PFSK-1 (cell line): ENCODE data around the gene CCDC136.

ENCODE experiments used
- FOXP2 ChIP-seq: optimal IDR thresholded peaks from 2 replicates; pipeline ENCODE3; 2011; ENCODE audit warnings: borderline replicate concordance, control low read depth, inconsistent platforms; ENCODE audit not compliant: insufficient read depth; ENCODE audit errors: extremely low read length, extremely low read depth
- POLR2AphosphoS5 ChIP-seq: IDR thresholded peaks from 2 replicates; pipeline ENCODE4 v1.6.1; 2012; ENCODE audit warnings: low read depth, mild to moderate bottlenecking, control low read depth, low read length, moderate library complexity
- SIN3A ChIP-seq: IDR thresholded peaks from 2 replicates; pipeline ENCODE4 v1.6.1; 2012; ENCODE audit warnings: mild to moderate bottlenecking, low read length, moderate library complexity, borderline replicate concordance; ENCODE audit not compliant: insufficient read depth
- TAF1 ChIP-seq: IDR thresholded peaks from 2 replicates; pipeline ENCODE4 v1.6.1; 2012; ENCODE audit warnings: low read length, control low read depth, borderline replicate concordance; ENCODE audit not compliant: insufficient read depth
- TF ChIP-seq, protein P1 (sequence below), 2 experiments: IDR thresholded peaks; 2 replicates each; pipeline versions ENCODE4 v1.6.1 to v1.8.0; 2011 to 2012; ENCODE audit warnings: low read depth in 2 of 2, low read length in 2 of 2, control low read depth in 1 of 2, inconsistent platforms in 1 of 2, mild to moderate bottlenecking in 1 of 2, moderate library complexity in 1 of 2; ENCODE audit not compliant: insufficient read depth in 1 of 2

CCDC136 gene

DNA sequence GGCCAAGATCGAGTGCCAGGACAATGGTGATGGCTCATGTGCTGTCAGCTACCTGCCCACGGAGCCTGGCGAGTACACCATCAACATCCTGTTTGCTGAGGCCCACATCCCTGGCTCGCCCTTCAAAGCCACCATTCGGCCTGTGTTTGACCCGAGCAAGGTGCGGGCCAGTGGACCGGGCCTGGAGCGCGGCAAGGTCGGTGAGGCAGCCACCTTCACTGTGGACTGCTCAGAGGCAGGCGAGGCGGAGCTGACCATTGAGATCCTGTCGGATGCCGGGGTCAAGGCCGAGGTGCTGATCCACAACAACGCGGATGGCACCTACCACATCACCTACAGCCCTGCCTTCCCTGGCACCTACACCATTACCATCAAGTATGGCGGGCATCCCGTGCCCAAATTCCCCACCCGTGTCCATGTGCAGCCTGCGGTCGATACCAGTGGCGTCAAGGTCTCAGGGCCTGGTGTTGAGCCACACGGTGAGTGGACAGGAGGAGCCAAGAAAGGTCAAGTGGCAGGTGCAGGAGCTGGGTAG, 53.1 kb downstream of the CCDC136 start:
- TF ChIP-seq FOXP2, result no peak
- TF ChIP-seq TAF1, result no peak
- TF ChIP-seq POLR2AphosphoS5, result no peak
- TF ChIP-seq, protein P1, sequence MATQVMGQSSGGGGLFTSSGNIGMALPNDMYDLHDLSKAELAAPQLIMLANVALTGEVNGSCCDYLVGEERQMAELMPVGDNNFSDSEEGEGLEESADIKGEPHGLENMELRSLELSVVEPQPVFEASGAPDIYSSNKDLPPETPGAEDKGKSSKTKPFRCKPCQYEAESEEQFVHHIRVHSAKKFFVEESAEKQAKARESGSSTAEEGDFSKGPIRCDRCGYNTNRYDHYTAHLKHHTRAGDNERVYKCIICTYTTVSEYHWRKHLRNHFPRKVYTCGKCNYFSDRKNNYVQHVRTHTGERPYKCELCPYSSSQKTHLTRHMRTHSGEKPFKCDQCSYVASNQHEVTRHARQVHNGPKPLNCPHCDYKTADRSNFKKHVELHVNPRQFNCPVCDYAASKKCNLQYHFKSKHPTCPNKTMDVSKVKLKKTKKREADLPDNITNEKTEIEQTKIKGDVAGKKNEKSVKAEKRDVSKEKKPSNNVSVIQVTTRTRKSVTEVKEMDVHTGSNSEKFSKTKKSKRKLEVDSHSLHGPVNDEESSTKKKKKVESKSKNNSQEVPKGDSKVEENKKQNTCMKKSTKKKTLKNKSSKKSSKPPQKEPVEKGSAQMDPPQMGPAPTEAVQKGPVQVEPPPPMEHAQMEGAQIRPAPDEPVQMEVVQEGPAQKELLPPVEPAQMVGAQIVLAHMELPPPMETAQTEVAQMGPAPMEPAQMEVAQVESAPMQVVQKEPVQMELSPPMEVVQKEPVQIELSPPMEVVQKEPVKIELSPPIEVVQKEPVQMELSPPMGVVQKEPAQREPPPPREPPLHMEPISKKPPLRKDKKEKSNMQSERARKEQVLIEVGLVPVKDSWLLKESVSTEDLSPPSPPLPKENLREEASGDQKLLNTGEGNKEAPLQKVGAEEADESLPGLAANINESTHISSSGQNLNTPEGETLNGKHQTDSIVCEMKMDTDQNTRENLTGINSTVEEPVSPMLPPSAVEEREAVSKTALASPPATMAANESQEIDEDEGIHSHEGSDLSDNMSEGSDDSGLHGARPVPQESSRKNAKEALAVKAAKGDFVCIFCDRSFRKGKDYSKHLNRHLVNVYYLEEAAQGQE (IDR thresholded peaks at IDR 0.05; ENCODE audit: insufficient read depth in 1 of 2, low read depth in 2 of 2, low read length in 2 of 2), result no peak
- no peak for TF ChIP-seq SIN3A

DNA sequence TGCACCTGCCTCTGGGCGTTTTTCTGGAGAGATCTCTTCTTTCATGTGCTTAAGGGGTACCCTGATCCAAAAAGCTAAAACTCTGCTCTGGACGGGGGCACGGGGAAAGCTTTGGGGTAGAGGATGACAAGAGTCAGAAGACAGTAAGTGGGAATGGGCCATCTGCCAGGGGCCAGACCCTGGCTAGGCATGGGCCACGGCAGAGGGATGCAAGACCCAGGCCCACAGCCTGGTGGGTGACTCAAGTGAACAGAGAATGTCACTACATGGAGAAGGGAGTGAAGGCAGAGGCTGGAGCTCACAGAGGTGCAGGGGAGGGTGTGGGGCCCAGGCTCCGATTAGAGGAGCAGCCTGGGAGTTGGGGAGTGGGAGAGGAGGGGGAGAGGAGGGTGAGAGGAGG, 53.7 kb downstream of the CCDC136 start:
- TF ChIP-seq, protein P1 (IDR thresholded peaks at IDR 0.05; ENCODE audit: insufficient read depth in 1 of 2, low read depth in 2 of 2, low read length in 2 of 2), result no peak
- TF ChIP-seq FOXP2 (no peak), POLR2AphosphoS5 (no peak), SIN3A (no peak)

DNA sequence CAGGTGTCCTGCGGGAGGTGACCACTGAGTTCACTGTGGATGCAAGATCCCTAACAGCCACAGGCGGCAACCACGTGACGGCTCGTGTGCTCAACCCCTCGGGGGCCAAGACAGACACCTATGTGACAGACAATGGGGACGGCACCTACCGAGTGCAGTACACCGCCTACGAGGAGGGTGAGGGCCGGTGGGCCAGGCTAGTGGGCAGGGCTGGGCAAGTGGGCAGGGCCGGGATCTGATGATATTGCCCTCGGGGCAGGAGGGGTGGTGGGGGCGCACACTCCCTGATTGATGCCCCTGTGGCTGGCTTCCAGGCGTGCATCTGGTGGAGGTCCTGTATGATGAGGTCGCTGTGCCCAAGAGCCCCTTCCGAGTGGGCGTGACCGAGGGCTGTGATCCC, 54.2 kb downstream of the CCDC136 start:
- TF ChIP-seq FOXP2, result no peak
- 0 out of 2 replicates have a peak, but pooled peaks have one; percentile 15 for TF ChIP-seq POLR2AphosphoS5

DNA sequence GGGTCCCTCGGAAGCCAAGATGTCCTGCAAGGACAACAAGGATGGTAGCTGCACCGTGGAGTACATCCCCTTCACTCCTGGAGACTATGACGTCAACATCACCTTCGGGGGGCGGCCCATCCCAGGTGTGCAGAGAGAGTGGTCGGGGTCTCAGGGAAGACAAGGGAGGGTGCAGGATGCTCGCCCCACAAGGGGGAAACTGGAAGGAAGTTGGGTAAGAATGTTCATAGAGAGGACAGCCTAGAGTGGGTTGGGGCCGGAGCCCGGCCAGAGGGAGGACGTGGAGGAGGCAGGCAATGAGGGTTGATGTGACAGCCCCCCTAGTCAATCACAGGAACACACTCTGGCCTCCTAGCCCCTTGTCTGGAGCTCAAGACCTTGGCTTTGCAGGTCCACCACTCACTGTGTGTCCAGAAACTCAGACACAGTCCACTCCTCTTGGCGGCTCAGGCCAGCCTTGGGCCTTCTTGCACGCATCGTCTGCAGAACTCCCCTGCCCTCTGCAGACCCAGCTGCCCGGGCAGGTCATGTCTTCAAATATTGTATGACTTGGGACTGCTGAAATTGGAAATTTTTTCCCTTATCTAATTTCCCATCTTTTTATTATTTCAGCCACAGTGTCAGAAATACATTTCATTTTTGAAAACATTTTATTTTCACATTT, 55.1 kb downstream of the CCDC136 start:
- no peak for TF ChIP-seq TAF1

DNA sequence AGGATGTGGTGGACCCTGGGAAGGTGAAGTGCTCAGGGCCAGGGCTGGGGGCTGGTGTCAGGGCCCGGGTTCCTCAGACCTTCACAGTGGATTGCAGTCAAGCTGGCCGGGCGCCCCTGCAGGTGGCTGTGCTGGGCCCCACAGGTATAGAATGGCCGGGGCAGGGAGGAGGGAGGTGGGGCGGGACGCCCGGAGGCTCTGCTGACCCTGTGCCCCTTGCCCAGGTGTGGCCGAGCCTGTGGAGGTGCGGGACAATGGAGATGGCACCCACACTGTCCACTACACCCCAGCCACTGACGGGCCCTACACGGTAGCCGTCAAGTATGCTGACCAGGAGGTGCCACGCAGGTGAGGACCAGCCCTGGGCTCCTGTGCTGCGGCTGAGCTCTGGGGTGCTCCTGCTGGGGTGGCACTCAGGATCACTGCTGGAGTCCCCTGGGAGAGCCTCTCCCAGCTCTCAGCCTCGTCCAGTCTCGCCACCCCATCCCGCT, 56.0 kb downstream of the CCDC136 start:
- TF ChIP-seq SIN3A, result no peak
- TF ChIP-seq, protein P1 (IDR thresholded peaks at IDR 0.05; ENCODE audit: insufficient read depth in 1 of 2, low read depth in 2 of 2, low read length in 2 of 2), result no peak
- TF ChIP-seq POLR2AphosphoS5, result no peak
- TF ChIP-seq TAF1, result no peak
- TF ChIP-seq FOXP2, result no peak

DNA sequence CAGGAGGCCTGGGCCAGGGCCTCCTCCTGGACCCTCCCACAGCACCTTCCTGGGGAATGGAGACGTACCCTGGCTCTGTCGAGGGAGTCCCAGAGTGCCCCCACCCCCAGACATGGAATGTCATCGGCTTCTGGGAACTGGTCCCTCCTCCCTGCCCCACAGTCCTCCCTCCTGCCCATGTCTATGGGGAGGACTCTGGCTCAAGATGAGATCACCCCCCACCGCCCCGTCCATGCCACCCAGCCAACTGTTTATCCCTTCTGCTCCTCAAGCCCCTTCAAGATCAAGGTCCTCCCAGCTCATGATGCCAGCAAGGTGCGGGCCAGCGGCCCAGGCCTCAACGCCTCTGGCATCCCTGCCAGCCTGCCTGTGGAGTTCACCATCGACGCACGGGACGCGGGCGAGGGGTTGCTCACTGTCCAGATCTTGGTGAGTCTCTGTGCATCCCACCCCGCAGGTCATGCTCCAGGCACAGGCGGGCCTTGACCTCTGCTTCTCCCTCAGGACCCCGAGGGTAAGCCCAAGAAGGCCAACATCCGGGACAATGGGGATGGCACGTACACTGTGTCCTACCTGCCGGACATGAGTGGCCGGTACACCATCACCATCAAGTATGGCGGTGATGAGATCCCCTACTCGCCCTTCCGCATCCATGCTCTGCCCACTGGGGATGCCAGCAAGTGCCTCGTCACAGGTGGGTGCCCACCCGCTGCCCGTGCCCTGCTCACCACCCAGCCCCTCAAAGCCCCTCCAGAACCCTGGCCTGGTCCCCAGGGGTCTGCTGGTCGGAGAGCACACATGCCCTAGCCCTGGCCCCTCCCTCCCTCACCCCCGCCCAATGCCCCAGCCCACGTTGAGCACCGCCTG, 56.8 kb downstream of the CCDC136 start:
- TF ChIP-seq POLR2AphosphoS5 (no peak), FOXP2 (no peak), TAF1 (no peak), SIN3A (no peak)
- TF ChIP-seq, protein P1 (IDR thresholded peaks at IDR 0.05; ENCODE audit: insufficient read depth in 1 of 2, low read depth in 2 of 2, low read length in 2 of 2), result no peak
